ENCODE measurements around the gene ADGRB3. TPM values are rescaled to one million over a fixed set of nuclear protein-coding genes. Genes with fewer than 3 reads are reported as not detected.

Gene ADGRB3
- total and polyA plus RNA-seq, 2 experiments from 2014 or later, result 1.2 to 1.4 TPM

DNA sequence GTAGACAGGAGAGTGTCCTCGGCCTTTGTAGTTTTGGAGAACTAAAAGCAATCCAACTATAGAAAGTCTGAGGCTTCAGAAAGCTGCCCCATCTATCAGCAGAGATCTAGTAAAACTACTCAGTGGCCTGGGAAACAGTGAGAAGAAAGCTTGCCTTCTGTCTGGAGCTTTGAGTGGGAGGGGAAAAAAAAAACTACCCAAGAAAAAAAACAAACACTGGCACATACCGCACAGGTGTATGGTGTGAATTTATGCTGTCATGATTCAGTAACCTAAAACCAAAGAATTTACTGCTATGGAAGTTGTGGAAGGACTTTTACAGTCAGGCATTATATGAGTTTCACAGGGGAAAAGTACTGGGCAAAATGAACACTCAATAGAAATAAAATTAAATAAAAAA lies 280.5 kb downstream of the ADGRB3 start:
- Histone ChIP-seq H3K36me3 (no peaks in the 10 kb centered on the region), H3K27ac (no peak overlapping the region), H3K9me3 (ENCODE audit: low read depth) (no peaks in the 10 kb centered on the region), H3K4me1 (ENCODE audit: low read depth) (no peaks in the 10 kb centered on the region), H3K27me3 (no peaks in the 10 kb centered on the region), H3K4me3 (no peak overlapping the region)
- TF ChIP-seq, protein P1, sequence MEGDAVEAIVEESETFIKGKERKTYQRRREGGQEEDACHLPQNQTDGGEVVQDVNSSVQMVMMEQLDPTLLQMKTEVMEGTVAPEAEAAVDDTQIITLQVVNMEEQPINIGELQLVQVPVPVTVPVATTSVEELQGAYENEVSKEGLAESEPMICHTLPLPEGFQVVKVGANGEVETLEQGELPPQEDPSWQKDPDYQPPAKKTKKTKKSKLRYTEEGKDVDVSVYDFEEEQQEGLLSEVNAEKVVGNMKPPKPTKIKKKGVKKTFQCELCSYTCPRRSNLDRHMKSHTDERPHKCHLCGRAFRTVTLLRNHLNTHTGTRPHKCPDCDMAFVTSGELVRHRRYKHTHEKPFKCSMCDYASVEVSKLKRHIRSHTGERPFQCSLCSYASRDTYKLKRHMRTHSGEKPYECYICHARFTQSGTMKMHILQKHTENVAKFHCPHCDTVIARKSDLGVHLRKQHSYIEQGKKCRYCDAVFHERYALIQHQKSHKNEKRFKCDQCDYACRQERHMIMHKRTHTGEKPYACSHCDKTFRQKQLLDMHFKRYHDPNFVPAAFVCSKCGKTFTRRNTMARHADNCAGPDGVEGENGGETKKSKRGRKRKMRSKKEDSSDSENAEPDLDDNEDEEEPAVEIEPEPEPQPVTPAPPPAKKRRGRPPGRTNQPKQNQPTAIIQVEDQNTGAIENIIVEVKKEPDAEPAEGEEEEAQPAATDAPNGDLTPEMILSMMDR (IDR thresholded peaks at IDR 0.05; ENCODE audit: low read depth, low read length), result no peak
- DNase-seq (ENCODE audit: low read depth in 1 of 2, low spot score in 1 of 2), result no peak

DNA sequence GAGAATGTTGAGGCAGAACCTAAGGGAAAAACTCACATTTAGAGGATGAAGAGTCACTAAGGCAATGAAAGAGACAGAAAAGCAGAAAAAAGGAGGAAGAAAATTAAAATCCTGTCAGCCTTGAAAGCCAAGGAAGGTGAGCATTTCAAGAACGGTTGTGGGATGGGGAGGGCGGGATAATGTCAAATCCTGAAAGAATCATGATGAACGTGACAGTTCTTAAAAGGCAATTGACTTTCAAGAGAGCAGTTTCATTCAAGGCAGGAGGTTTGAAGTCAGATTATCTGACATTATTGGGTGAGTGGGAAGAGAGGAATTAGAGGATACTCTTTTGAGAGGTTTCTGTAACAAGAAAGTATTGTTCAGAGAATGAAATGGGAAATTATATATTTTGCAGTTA lies 284.5 kb downstream of the ADGRB3 start:
- TF ChIP-seq, protein P1 (IDR thresholded peaks at IDR 0.05; ENCODE audit: low read depth, low read length), result no peak
- DNase-seq (ENCODE audit: low read depth in 1 of 2, low spot score in 1 of 2), result no peak
- no peaks in the 10 kb centered on the region for H3K27me3 ChIP-seq
- H3K4me1 ChIP-seq (ENCODE audit: low read depth), result no peaks in the 10 kb centered on the region
- H3K4me3 ChIP-seq, result no peak overlapping the region
- no peaks in the 10 kb centered on the region for H3K36me3 ChIP-seq
- H3K27ac ChIP-seq, result no peak overlapping the region
- H3K9me3 ChIP-seq (ENCODE audit: low read depth), result no peaks in the 10 kb centered on the region

DNA sequence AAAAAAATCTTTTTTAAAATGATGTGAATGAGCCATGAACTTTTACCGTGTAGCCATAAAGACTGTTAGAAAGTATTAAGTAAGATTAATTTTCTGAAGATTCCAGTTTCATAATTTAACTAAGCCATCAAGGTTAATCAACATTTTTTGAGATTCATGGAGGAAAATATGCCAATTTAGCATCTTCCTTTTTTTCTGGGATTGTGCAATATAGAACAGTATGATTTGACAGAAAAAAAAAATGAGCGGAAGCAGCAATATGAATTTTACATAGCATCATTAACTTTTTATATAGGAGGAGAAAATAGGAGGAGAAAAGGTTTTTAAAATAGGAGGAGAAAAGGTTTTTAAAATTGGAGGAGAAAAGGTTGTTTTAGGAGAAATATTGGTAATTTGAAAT lies 306.3 kb downstream of the ADGRB3 start:
- Histone ChIP-seq H3K4me1 (ENCODE audit: low read depth) (no peaks in the 10 kb centered on the region), H3K27me3 (no peaks in the 10 kb centered on the region), H3K4me3 (no peak overlapping the region), H3K36me3 (no peaks in the 10 kb centered on the region), H3K9me3 (ENCODE audit: low read depth) (no peaks in the 10 kb centered on the region), H3K27ac (no peak overlapping the region)
- TF ChIP-seq, protein P1 (IDR thresholded peaks at IDR 0.05; ENCODE audit: low read depth, low read length), result no peak
- no peak for DNase-seq (ENCODE audit: low read depth in 1 of 2, low spot score in 1 of 2)

DNA sequence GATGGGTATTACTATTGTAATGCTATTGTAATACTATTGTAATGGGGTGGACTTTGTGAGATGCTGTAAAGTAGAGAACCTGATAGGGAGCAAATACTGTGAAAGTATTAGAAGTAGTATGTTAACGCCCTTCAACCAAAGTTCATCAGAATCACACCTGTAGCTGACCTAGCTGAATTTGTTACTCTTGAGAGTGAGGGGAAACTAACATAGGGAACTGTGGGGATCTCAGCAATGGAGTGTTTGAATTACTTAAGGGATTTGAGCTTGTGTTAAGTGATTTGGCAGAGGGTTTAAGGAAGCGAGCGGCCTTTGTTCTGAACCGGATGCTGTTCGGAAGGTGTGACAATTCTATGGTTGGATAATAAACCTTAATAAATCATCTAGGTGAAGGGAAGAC lies 312.6 kb downstream of the ADGRB3 start:
- no peak for DNase-seq (ENCODE audit: low read depth in 1 of 2, low spot score in 1 of 2)
- Histone ChIP-seq H3K4me1 (ENCODE audit: low read depth) (peaks cover 6% of the 10 kb centered on the region), H3K36me3 (no peaks in the 10 kb centered on the region), H3K4me3 (no peak overlapping the region), H3K9me3 (ENCODE audit: low read depth) (no peaks in the 10 kb centered on the region), H3K27me3 (no peaks in the 10 kb centered on the region), H3K27ac (no peak overlapping the region)
- TF ChIP-seq, protein P1 (IDR thresholded peaks at IDR 0.05; ENCODE audit: low read depth, low read length), result no peak

DNA sequence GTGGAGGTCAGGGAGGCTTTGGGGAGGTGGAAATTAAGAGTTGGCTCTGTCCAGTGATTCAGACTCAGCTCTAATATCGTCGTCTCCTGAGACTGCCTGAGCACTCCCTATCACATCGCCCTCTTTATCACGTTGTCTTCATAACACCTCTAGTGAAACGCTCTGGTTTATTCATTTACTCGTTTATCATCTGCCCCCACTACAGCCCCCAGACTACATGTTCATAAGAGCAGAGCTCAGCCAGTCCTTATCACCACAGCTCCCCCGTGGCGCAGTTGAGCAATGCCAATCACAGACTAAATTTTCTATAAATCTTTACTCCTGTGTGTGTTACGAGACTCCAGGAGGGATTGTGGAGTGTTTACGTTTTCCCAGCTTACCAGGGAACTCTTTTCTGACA lies 316.2 kb downstream of the ADGRB3 start:
- no peaks in the 10 kb centered on the region for H3K9me3 ChIP-seq (ENCODE audit: low read depth)
- no peaks in the 10 kb centered on the region for H3K36me3 ChIP-seq

More for the DNA sequence above, 316.2 kb downstream of the ADGRB3 start:
- Histone ChIP-seq H3K27ac (peak overlapping the region; percentile 58), H3K4me1 (ENCODE audit: low read depth) (peaks cover 6% of the 10 kb centered on the region), H3K4me3 (no peak overlapping the region), H3K27me3 (no peaks in the 10 kb centered on the region)
- DNase-seq (ENCODE audit: low read depth in 1 of 2, low spot score in 1 of 2), result peak in 1 of 2 donors; percentile 31
- TF ChIP-seq, protein P1 (IDR thresholded peaks at IDR 0.05; ENCODE audit: low read depth, low read length), result no peak
